Gastroesophageal sphincter (tissue), 3 donors: ENCODE results near the gene HBZ.

ENCODE experiments used
- POLR2AphosphoS5 ChIP-seq: sonication (generic); formaldehyde crosslinking; IDR thresholded peaks from one replicate; pipeline ENCODE4 v1.6.1; 2017; ENCODE audit warnings: antibody characterized with exemption
- TF ChIP-seq, protein P1 (sequence below), 4 experiments: fragments of 200-600 bp in 2 of 4; fragments of 450-650 bp in 2 of 4; sonication (generic) in 1 of 4; IDR thresholded peaks; one replicate each; pipeline ENCODE4 v1.5.1; 2017 to 2019; ENCODE audit warnings: antibody characterized with exemption in 4 of 4, mild to moderate bottlenecking in 2 of 4, moderate library complexity in 2 of 4

DNA sequence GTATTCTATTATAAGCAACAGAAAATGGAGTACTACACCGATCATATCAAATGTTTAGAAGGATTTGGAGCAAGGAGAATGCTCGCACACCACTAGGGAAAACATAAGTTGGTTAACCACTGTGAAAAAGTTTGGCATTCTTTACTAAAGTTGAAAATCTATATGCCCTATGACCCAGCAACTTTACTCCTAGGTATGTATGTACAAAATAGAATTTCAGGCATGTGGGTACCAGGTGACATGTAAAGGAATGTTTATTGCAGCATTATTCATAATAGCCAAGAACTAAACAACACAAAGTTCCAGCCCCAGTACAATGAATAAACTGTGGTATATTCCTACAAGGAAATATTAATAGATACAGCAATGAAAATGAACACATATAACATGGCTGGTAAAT lies 5.8 kb upstream of the HBZ start:
- TF ChIP-seq, protein P1, sequence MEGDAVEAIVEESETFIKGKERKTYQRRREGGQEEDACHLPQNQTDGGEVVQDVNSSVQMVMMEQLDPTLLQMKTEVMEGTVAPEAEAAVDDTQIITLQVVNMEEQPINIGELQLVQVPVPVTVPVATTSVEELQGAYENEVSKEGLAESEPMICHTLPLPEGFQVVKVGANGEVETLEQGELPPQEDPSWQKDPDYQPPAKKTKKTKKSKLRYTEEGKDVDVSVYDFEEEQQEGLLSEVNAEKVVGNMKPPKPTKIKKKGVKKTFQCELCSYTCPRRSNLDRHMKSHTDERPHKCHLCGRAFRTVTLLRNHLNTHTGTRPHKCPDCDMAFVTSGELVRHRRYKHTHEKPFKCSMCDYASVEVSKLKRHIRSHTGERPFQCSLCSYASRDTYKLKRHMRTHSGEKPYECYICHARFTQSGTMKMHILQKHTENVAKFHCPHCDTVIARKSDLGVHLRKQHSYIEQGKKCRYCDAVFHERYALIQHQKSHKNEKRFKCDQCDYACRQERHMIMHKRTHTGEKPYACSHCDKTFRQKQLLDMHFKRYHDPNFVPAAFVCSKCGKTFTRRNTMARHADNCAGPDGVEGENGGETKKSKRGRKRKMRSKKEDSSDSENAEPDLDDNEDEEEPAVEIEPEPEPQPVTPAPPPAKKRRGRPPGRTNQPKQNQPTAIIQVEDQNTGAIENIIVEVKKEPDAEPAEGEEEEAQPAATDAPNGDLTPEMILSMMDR (IDR thresholded peaks at IDR 0.05): no peak
- TF ChIP-seq POLR2AphosphoS5: no peak
